ENCODE results near the gene C19orf81. TPM values are rescaled to one million over a fixed set of nuclear protein-coding genes. Genes with fewer than 3 reads are reported as not detected.

The C19orf81 gene
- total RNA-seq, 1 experiment from 2014 or later, result 14.5 TPM

DNA sequence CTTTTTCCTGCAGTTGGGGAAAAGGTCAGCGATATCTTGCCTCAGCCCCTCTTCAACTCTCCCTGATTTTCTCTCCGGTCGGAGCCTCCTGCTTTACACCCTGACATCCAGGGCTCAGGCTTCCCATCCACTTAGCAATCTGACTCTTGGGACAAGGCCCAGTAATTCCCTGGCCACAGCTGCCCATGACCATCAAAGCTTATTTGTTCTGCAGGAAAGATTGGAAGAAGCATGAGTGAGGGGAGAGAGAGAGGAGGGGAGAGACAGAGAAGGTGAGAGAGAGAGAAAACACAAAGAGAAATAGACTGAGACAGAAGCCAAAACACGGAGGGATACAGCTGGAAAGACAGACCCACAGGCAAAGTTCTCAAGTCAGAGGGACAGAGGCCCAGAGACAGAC, 23.2 kb upstream of the C19orf81 start:
- no peaks in the 10 kb centered on the region for H4K20me1 ChIP-seq (ENCODE audit: insufficient read depth)
- H3K9me2 ChIP-seq (ENCODE audit: insufficient read depth), result no peaks in the 10 kb centered on the region
- no peak overlapping the region for H3K4me3 ChIP-seq (replicated peaks in 1 of 2; ENCODE audit: low read depth in 1 of 2, low read length in 2 of 2)
- POLR2A ChIA-PET, result no interaction called here
- H3K4me2 ChIP-seq (ENCODE audit: low read length), result no peak overlapping the region
- no peak overlapping the region for H3K27ac ChIP-seq (ENCODE audit: low read depth, low read length)
- H3K9me3 ChIP-seq (ENCODE audit: control insufficient read depth in 1 of 2, insufficient read depth in 1 of 2, low read depth in 1 of 2, low read length in 2 of 2), result no peaks in the 10 kb centered on the region
- RAD21 ChIA-PET (ENCODE audit: low non-redundant PET in 1 of 2, low total read pairs in 2 of 2, uncharacterized antibody in 2 of 2, unreplicated experiment in 2 of 2), result no interaction called here
- no peak overlapping the region for H2AFZ ChIP-seq (ENCODE audit: low read depth, low read length, poor library complexity, severe bottlenecking)
- no TSS peak for BruUV-seq (replicated peaks)
- H3K79me2 ChIP-seq (ENCODE audit: insufficient read depth, low read length), result no peaks in the 10 kb centered on the region
- no peak for ATAC-seq
- DNase-seq (ENCODE audit: low read depth, low spot score), result no peak
- no peaks in the 10 kb centered on the region for H3K36me3 ChIP-seq (ENCODE audit: control insufficient read depth in 1 of 2, insufficient read depth in 2 of 2, low read length in 2 of 2)
- H3K27me3 ChIP-seq (ENCODE audit: insufficient read depth, low read length), result no peaks in the 10 kb centered on the region
- CTCF ChIA-PET, result no interaction called here
- H3K4me1 ChIP-seq (ENCODE audit: control insufficient read depth in 1 of 2, insufficient read depth in 2 of 2, low read length in 2 of 2), result no peaks in the 10 kb centered on the region
- no peak overlapping the region for H3K9ac ChIP-seq (ENCODE audit: low read length)
- TF ChIP-seq JUND (IDR thresholded peaks at IDR 0.05) (no peak), POLR2AphosphoS5 (IDR thresholded peaks at IDR 0.05; ENCODE audit: low read depth, low read length) (no peak), ZNF274 (IDR thresholded peaks at IDR 0.05; ENCODE audit: low read depth, low read length) (no peak), YY1 (IDR thresholded peaks at IDR 0.05; ENCODE audit: extremely low read depth, insufficient replicate concordance, low read depth, low read length) (no peak), EZH2 (IDR thresholded peaks at IDR 0.05) (no peak)
- TF ChIP-seq, protein P1, sequence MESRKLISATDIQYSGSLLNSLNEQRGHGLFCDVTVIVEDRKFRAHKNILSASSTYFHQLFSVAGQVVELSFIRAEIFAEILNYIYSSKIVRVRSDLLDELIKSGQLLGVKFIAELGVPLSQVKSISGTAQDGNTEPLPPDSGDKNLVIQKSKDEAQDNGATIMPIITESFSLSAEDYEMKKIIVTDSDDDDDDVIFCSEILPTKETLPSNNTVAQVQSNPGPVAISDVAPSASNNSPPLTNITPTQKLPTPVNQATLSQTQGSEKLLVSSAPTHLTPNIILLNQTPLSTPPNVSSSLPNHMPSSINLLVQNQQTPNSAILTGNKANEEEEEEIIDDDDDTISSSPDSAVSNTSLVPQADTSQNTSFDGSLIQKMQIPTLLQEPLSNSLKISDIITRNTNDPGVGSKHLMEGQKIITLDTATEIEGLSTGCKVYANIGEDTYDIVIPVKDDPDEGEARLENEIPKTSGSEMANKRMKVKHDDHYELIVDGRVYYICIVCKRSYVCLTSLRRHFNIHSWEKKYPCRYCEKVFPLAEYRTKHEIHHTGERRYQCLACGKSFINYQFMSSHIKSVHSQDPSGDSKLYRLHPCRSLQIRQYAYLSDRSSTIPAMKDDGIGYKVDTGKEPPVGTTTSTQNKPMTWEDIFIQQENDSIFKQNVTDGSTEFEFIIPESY (IDR thresholded peaks at IDR 0.05; ENCODE audit: extremely low read depth, insufficient replicate concordance, low read length), result no peak
- TF ChIP-seq, protein P2, sequence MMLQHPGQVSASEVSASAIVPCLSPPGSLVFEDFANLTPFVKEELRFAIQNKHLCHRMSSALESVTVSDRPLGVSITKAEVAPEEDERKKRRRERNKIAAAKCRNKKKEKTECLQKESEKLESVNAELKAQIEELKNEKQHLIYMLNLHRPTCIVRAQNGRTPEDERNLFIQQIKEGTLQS (IDR thresholded peaks at IDR 0.05), result no peak
- TF ChIP-seq, protein P3, sequence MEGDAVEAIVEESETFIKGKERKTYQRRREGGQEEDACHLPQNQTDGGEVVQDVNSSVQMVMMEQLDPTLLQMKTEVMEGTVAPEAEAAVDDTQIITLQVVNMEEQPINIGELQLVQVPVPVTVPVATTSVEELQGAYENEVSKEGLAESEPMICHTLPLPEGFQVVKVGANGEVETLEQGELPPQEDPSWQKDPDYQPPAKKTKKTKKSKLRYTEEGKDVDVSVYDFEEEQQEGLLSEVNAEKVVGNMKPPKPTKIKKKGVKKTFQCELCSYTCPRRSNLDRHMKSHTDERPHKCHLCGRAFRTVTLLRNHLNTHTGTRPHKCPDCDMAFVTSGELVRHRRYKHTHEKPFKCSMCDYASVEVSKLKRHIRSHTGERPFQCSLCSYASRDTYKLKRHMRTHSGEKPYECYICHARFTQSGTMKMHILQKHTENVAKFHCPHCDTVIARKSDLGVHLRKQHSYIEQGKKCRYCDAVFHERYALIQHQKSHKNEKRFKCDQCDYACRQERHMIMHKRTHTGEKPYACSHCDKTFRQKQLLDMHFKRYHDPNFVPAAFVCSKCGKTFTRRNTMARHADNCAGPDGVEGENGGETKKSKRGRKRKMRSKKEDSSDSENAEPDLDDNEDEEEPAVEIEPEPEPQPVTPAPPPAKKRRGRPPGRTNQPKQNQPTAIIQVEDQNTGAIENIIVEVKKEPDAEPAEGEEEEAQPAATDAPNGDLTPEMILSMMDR (IDR thresholded peaks at IDR 0.05 in 2 of 3, conservative IDR thresholded peaks at IDR 0.05 in 1 of 3; ENCODE audit: borderline replicate concordance in 1 of 3, insufficient read depth in 1 of 3, low read depth in 2 of 3, low read length in 2 of 3), result no peak
- intact Hi-C loops (cut with micrococcal nuclease), result no loop called here

Data from HCT116 (cell line).